K562 (cell line): ENCODE data around the gene ETS1. TPM values are rescaled to one million over a fixed set of nuclear protein-coding genes. Genes with fewer than 3 reads are reported as not detected.

Source experiments
- CCAR2 ChIP-seq: fragments of 200-400 bp; formaldehyde crosslinking; IDR thresholded peaks from 2 replicates; pipeline ENCODE4 v1.6.1; 2017; ENCODE audit warnings: mild to moderate bottlenecking, low read depth, low read length
- DEAF1 ChIP-seq: fragments of 450-650 bp; formaldehyde crosslinking; IDR thresholded peaks from 2 replicates; pipeline ENCODE4 v1.4.0; 2020; ENCODE audit warnings: mild to moderate bottlenecking, moderate library complexity
- FUS ChIP-seq: fragments of 200-400 bp; formaldehyde crosslinking; optimal IDR thresholded peaks from 2 replicates; pipeline ENCODE3; 2017; ENCODE audit warnings: low read depth, low read length
- GTF2E2 ChIP-seq: fragments of 200-800 bp; sonication (Bioruptor generic); IDR thresholded peaks from 2 replicates; pipeline ENCODE4 v1.6.1; 2016; ENCODE audit warnings: missing genetic modification characterization, missing compliant biosample characterization
- HNRNPH1 ChIP-seq: fragments of 200-400 bp; formaldehyde crosslinking; optimal IDR thresholded peaks from 2 replicates; pipeline ENCODE3; 2017; ENCODE audit warnings: low read depth, mild to moderate bottlenecking, low read length, moderate library complexity
- MAFF ChIP-seq: IDR thresholded peaks from 2 replicates; pipeline ENCODE4 v1.6.1; 2012; ENCODE audit warnings: low read length, improper control_type of control experiment
- PRDM10 ChIP-seq: fragments of 450-650 bp; IDR thresholded peaks from 2 replicates; pipeline ENCODE4 v1.6.1; 2018; ENCODE audit not compliant: partially characterized antibody
- RAD21 ChIP-seq, 2 experiments: fragments of 250-450 bp in 1 of 2; fragments of 450-650 bp in 1 of 2; sonication (Bioruptor Pico) in 1 of 2; formaldehyde crosslinking in 1 of 2; IDR thresholded peaks in 1 of 2; conservative IDR thresholded peaks in 1 of 2; 2 replicates each; pipeline versions ENCODE4 v1.4.0 to v1.8.0; 2020 to 2022; ENCODE audit warnings: mild to moderate bottlenecking in 2 of 2, moderate library complexity in 1 of 2
- RBM25 ChIP-seq: fragments of 200-400 bp; formaldehyde crosslinking; IDR thresholded peaks from 2 replicates; pipeline ENCODE4 v1.6.1; 2018; ENCODE audit warnings: low read length, low read depth, moderate library complexity; ENCODE audit not compliant: severe bottlenecking
- SLC30A9 ChIP-seq: fragments of 250-450 bp; sonication (Bioruptor Pico); IDR thresholded peaks from 2 replicates; pipeline ENCODE4 v1.8.0; 2022; ENCODE audit warnings: mild to moderate bottlenecking, moderate library complexity
- SP2 ChIP-seq: IDR thresholded peaks from 2 replicates; pipeline ENCODE4 v1.6.1; 2011; ENCODE audit warnings: mild to moderate bottlenecking, low read depth, low read length, moderate library complexity; ENCODE audit not compliant: poor library complexity, severe bottlenecking; ENCODE audit errors: extremely low read depth
- TAF15 ChIP-seq: fragments of 200-400 bp; formaldehyde crosslinking; IDR thresholded peaks from 2 replicates; pipeline ENCODE4 v1.6.1; 2017; ENCODE audit warnings: mild to moderate bottlenecking, low read depth, low read length, moderate library complexity
- TCF7L2 ChIP-seq: fragments of 150-350 bp; IDR thresholded peaks from 2 replicates; pipeline ENCODE4 v1.6.1; 2016; ENCODE audit warnings: low read depth, mild to moderate bottlenecking, low read length, moderate library complexity
- ZBTB11 ChIP-seq, 3 experiments: fragments of 200-800 bp in 1 of 3; fragments of 250-450 bp in 1 of 3; fragments of 450-650 bp in 1 of 3; sonication (Bioruptor Pico) in 1 of 3; sonication (Bioruptor generic) in 1 of 3; formaldehyde crosslinking in 1 of 3; IDR thresholded peaks; 2 replicates each; pipeline versions ENCODE4 v1.6.1 to v1.8.0; 2016 to 2022; ENCODE audit warnings: mild to moderate bottlenecking in 2 of 3, missing genetic modification characterization in 2 of 3, missing compliant biosample characterization in 1 of 3, moderate library complexity in 1 of 3
- ZNF217 ChIP-seq: sonication (generic); formaldehyde crosslinking; IDR thresholded peaks from 2 replicates; pipeline ENCODE4 v1.8.0; 2022; ENCODE audit warnings: mild to moderate bottlenecking, missing genetic modification reagents
- ZNF232 ChIP-seq: sonication (generic); formaldehyde crosslinking; IDR thresholded peaks from 2 replicates; pipeline ENCODE4 v1.8.0; 2022; ENCODE audit warnings: mild to moderate bottlenecking, missing genetic modification reagents
- ZNF75A ChIP-seq: fragments of 450-650 bp; formaldehyde crosslinking; IDR thresholded peaks from 2 replicates; pipeline ENCODE4 v1.4.0; 2020; ENCODE audit warnings: mild to moderate bottlenecking
- polyA plus RNA-seq, 8 experiments: library from polyadenylated mRNA; depleted of rRNA in 4 of 8; stranded (reverse) in 5 of 8; unstranded in 3 of 8; fragments of >200 nt; fragmentation: Nextera tagmentation in 2 of 8; fragmentation: Illumina TruSeq in 1 of 8; extraction: Ambion mirVana in 2 of 8; extraction: Trizol in 1 of 8; gene quantifications; 2 replicates each; pipeline versions ENCODE4 v1.2.1 to v1.2.3, GENCODE V29; 2011 to 2014; ENCODE audit warnings: inconsistent platforms in 1 of 8, missing spikeins in 1 of 8
- total RNA-seq, 7 experiments: library from RNA; depleted of rRNA in 6 of 7; stranded (reverse); fragments of >200 nt in 6 of 7; fragmentation: Illumina TruSeq in 2 of 7; extraction: Trizol in 2 of 7; gene quantifications; 2 replicates each; pipeline versions ENCODE4 v1.2.1 to v1.2.3, GENCODE V29; 2011 to 2021; ENCODE audit warnings: low replicate concordance in 1 of 7

ETS1 gene
- total and polyA plus RNA-seq, 9 of the 15 experiments (the other 6 are each of a cell fraction or from before 2014, with no cell fraction given), result 0.04 to 1.4 (median 0.23) TPM

GRCh38 chr11:128553662-128554362 is 33.5 kb downstream of the ETS1 start (continued):
- TF ChIP-seq ZBTB11 (CRISPR knock-in tag; IDR thresholded peaks at IDR 0.05), result no peak
- peak; percentile 52; the same call in 1 of the 2 replicates for TF ChIP-seq DEAF1
- TF ChIP-seq TAF15, result no peak
- no peak for TF ChIP-seq FUS
- no peak for TF ChIP-seq MAFF
- TF ChIP-seq SP2, result no peak
- no peak for TF ChIP-seq RBM25
- no peak for TF ChIP-seq ZNF232
- no peak for TF ChIP-seq TCF7L2
- no peak for TF ChIP-seq ZNF217 (CRISPR knock-in tag)
- no peak for TF ChIP-seq HNRNPH1
- no peak for TF ChIP-seq GTF2E2 (tag)
- no peak for TF ChIP-seq ZNF75A (CRISPR knock-in tag)
- TF ChIP-seq SLC30A9 (CRISPR knock-in tag), result no peak
- no peak for TF ChIP-seq CCAR2
- peak; percentile 61 to 78 for TF ChIP-seq RAD21 (CRISPR knock-in tag; conservative IDR thresholded peaks at IDR 0.05 in 1 of 2, IDR thresholded peaks at IDR 0.05 in 1 of 2)
- TF ChIP-seq PRDM10, result no peak
